RCC 7860 (cell line): ENCODE data around the gene NME2.
"Not testable (repeated sequence)": the region's sequence is repeated elsewhere in the genome, so short reads cannot be mapped to it uniquely, and the experiment has no call there.

ENCODE experiments used
- DNase-seq: peaks from one replicate; pipeline ENCODE4 v3.0.0-alpha.2; 2015; ENCODE audit warnings: low spot score
- FAIRE-seq: peaks from 2 replicates; lab custom pipeline; 2012; peaks lifted over from hg19 to GRCh38; lab: Jason Lieb, UNC

The NME2 gene

GRCh38 chr17:51166198-51166986, at the start of gene NME2:
Gene NME2, plus strand, starts transcription at chr17:51166411. Its CDS starts 420 bp downstream, at chr17:51166831.
- DNase-seq, result peak; percentile 84

DNA sequence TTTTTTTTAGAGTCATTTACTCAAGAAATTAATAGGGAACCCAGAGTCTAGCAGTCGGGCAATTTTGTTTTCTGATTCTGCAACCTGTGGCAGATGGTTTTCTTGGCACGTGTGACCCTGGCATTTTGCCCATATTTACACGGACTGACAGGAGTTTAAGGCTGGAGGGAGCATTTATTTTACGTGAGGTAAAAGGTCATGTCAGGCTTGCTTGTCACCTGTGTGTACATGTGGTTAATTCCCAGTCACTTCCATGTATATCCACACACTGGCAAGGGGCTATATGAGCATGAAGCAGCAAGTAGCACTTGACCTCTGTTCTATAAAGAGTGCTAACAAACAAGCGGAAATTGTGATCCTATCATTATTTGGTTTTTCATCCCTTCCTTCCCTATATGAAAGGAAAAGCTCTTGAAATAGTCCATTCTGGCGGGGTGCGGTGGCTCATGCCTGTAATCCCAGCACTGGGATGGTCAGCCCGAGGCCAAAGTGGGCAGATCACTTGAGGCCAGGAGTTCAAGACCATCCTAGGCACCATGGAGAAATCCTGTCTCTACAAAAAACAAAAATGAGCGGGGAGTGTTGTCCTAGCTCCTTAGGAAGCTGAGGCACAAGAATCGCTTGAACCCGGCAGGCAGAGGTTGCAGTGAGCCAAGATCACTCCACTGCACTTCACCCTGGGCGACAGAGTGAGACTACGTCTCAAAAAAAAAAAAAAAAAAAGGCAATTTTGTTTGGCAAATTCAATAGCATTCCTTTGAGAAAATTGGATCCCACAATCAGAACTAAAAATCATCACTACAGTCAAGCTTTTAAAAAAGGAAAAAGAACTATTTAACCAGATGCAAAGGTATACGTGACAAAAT, 47.6 kb upstream of the NME2 start:
- DNase-seq (no peak), FAIRE-seq (no peak)

More at GRCh38 chr17:51166198-51166986, at the start of gene NME2:
- no peak for FAIRE-seq

GRCh38 chr17:51119415-51120356, 46.5 kb upstream of the NME2 start:
- FAIRE-seq (no peak), DNase-seq (peak; percentile 18)

GRCh38 chr17:51120357-51120738, 45.9 kb upstream of the NME2 start:
- no peak for DNase-seq
- FAIRE-seq, result no peak

- DNase-seq (peak; percentile 89), FAIRE-seq (no peak)
Measured at GRCh38 chr17:51120739-51121619, 45.2 kb upstream of the NME2 start, which contains the start of gene SPAG9. Gene SPAG9, minus strand, starts transcription at chr17:51120868. Its CDS starts 212 bp downstream, at chr17:51120656.

- FAIRE-seq (peak; percentile 88), DNase-seq (peak; percentile 98)
Measured at GRCh38 chr17:51121620-51122472, 44.4 kb upstream of the NME2 start.

- not testable (repeated sequence) for DNase-seq, FAIRE-seq
Measured at GRCh38 chr17:51122473-51123115, 43.6 kb upstream of the NME2 start.

DNA sequence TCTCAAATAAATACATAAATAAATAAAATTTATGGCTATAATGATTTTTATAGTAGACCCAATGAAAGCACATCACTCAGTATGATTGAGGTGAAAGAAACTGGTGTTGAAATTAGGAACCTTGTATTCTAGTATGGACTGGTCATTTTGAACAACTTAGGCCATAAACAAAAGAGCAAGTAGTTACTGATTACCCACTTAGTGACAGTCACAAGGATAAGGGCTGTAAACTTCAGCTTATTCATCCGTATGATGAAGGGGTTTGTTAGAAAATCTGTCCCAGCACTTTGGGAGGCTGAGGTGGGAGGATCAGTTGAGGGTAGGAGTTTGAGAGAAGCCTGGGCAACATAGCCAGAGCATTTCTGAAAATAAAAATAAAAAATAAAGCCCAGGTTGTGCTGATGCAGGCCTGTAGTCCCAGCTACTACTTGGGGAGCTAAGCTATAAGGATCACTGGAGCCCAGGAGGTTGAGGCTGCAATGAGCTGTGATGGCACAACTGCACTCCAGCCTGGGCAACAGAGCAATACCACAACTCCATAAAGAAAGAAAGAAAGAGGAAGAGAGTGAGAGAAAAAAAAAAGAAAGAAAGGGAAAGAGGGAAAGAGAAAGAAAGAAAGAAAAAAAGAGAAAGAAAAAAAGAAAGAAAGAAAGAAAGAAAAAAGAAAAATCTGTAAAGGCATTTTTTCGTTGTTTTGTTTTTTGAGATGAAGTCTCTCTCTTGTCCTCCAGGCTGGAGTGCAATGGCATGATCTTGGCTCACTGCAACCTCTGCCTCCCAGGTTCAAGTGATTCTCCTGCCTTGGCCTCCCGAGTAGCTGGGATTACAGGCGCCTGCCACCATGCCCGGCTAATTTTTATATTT, 41.3 kb upstream of the NME2 start:
- DNase-seq (peak; percentile 36), FAIRE-seq (peak; percentile 22)

- DNase-seq (no peak), FAIRE-seq (no peak)
Measured at GRCh38 chr17:51128076-51128475, 38.1 kb upstream of the NME2 start.

GRCh38 chr17:51132964-51133319, 33.3 kb upstream of the NME2 start:
- no peak for FAIRE-seq
- DNase-seq, result peak; percentile 27

GRCh38 chr17:51133365-51133764, 32.8 kb upstream of the NME2 start:
- no peak for FAIRE-seq
- no peak for DNase-seq

DNA sequence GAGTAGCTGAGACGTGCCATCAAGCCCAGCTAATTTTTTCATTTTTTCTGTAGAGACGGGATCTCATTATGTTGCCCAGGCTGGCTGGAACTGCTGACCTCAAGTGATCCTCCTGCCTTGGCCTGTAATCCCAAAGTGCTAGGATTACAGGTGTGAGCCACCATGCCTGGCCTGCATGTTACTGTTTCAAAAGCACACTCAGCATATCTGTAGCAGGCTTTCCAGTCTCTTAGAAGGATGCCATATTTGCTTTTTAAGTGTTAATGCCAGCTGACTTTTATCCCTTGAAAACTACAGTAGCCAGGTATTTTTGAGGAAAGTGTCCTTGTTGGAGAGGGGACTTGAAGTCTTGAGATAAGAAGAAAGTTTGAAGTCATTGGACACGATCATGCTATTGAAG, 30.3 kb upstream of the NME2 start:
- FAIRE-seq (no peak), DNase-seq (no peak)

- no peak for FAIRE-seq
- DNase-seq, result no peak
Measured at GRCh38 chr17:51142597-51142996, 23.6 kb upstream of the NME2 start.

GRCh38 chr17:51144266-51145022, 21.8 kb upstream of the NME2 start:
- no peak for FAIRE-seq
- DNase-seq, result no peak

GRCh38 chr17:51147650-51148049, 18.6 kb upstream of the NME2 start:
- DNase-seq (no peak), FAIRE-seq (no peak)

DNA sequence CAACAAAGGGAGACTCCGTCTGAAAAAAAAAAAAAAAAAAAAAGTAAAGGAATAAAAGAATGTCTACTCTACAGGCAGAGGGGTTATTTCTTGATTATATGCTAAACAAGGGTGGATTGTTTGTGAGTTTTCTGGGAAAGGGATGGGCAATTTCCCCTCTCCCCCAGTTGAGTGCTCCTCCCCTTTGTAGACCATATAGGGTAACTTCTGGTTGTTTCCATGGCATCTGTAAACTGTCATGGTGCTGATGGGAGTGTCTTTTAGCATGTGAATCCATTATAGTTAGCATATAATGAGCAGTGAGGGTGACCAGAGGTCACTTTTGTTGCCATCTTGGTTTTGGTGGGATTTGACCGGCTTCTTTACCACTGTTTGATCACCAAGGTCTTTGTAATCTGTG, 17.0 kb upstream of the NME2 start:
- FAIRE-seq (no peak), DNase-seq (no peak)

- DNase-seq (no peak), FAIRE-seq (no peak)
Measured at GRCh38 chr17:51150932-51151331, 15.3 kb upstream of the NME2 start.
